ENCODE data around the gene PCP4L1.
"Not testable (repeated sequence)": the region's sequence is repeated elsewhere in the genome, so short reads cannot be mapped to it uniquely, and the experiment has no call there.

The PCP4L1 gene

GRCh38 chr1:161229896-161230295 is 28.6 kb upstream of the PCP4L1 start:
- no peak for FAIRE-seq

DNA sequence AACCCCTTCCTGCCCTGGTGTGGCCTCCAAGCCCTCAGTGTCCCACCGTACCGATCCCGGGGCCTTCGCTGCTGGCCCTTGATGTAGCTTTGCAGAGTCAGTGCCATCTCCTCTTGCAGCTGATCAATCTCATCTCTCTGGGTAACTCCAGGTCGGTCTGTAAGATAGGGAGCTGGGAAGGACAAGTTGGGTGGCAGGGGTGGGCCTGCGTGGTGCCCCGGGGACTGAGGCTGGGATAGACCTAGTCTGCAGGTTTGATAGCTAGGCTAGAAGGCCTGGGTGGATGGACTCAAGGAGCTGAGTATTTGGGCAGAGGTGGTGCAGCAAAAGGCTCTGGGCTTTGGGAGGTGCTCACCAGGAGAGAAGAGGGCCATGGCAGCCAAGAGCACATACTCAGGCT is 27.8 kb upstream of the PCP4L1 start:
- no peak for FAIRE-seq

DNA sequence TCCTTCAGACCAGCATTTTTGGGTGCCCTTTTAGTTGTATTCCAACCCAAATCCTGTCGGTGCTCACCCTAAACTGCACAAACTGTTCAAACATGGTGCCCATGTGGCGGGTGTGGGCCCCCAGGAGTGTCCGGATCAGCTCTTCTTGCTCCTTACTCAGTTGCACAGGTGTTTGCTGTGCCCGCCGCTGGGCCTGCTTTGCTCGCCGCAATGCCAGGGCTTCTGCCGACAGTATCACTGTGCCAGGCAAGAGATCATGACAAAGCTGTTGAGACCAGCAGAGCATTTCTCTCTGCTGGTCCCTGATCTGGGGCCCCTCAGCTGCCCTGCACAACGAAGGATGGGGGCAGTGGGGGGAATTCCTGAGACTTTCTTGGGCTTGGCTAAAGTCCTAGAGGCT is 25.4 kb upstream of the PCP4L1 start:
- no peak for FAIRE-seq

GRCh38 chr1:161235957-161236775 is 22.4 kb upstream of the PCP4L1 start:
- FAIRE-seq: no peak

DNA sequence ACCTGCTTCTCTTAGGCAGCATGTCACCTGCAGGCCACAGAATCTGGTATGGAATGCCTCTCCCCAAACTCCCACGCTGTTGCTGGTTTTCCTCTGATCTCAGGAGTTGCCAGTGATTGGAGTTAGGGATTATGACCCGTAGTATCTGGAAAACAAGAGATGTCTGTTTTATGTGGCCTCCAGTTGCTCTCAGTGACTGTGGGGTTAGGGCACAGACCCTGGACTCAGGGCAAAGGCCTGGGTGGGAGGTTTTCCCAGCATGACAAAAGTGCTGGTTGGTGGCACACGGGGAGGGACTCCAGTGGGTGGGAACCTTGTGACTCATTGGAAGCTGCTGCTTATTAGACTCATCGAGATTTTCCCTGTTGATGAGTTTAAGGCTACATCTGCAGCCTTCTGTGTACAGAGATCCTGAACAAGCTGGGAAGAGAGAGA is 20.5 kb upstream of the PCP4L1 start, which contains the start of gene NR1I3:
Gene NR1I3 (minus strand): TSS at position 165 of the 435 bp plus-strand sequence. CDS start 1,638 bp downstream, outside the sequence.
- FAIRE-seq: no peak

- FAIRE-seq: no peak
These were observed 16.9 kb upstream of the PCP4L1 start for GRCh38 chr1:161241682-161242081.

DNA sequence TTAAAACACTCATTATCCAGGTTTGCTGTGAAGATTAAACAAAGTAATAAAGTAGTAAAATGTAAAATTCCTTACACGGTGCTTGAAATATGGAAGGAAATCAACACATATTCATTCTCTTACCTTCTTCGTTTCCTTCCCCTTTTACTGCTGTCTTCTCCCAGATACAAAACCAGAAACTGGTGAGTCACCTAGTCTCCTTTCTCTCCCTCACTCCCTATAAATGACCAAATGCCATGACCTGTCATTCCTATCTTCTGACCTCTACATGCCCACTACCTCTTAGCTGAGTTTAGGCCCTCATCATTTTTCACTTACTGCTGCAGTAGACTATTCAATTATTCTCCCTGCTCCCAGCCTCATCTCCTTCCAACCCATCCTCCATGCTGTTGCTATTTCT is 16.2 kb upstream of the PCP4L1 start:
- no peak for FAIRE-seq

DNA sequence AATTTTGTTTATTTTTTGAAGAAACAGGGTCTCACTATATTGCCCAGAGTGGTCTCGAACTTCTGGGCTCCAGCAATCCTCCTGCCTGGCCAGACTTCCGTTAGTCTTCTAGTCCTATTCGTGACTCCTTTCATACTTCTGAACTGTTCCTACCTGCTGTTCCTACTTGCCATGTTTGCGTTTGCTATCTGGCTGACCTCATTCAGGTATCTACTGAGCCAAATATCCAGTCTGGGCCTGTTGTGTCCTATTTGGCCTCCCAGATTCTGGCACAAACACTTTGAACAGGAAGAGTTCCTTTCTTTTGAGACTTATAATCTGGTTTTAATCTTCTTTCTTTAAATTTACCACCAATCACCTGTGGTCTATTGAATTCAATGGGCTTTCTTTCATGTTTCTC is 13.7 kb upstream of the PCP4L1 start:
- FAIRE-seq: no peak

DNA sequence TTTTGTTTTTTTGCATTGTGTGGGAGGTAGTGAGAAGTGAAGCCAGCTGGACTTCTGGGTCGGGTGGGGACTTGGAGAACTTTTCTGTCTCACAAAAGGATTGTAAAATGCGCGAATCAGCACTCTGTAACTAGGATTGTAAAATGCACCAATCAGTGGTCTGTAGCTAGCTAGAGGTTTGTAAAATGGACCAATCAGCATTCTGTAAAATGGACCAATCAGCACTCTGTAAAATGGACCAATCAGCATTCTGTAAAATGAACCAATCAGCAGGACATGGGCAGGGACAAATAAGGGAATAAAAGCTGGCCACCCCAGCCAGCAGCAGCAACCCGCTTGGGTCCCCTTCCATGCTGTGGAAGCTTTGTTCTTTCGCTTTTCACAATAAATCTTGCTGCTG is 8.4 kb upstream of the PCP4L1 start:
- FAIRE-seq: not testable (repeated sequence)

DNA sequence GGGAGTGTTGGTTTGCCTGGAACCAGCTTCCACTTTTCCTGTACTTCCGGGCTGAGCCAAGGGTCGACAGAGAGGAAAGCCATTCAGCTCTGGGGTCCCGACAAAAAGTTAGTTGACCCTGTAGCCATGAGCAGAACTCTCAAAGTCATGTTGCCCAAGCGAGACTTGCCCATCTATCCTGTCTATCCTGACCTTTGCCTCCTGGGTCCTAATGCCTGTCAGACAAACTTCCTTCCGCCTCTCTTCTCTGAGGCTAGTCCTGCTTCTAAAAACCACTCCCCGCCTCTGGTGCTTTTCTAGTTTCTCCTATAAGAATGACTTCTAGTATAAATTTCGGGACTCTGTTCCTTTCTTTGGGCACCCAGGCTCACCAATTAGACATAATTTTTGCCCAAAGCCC is 7.7 kb upstream of the PCP4L1 start:
- no peak for FAIRE-seq

DNA sequence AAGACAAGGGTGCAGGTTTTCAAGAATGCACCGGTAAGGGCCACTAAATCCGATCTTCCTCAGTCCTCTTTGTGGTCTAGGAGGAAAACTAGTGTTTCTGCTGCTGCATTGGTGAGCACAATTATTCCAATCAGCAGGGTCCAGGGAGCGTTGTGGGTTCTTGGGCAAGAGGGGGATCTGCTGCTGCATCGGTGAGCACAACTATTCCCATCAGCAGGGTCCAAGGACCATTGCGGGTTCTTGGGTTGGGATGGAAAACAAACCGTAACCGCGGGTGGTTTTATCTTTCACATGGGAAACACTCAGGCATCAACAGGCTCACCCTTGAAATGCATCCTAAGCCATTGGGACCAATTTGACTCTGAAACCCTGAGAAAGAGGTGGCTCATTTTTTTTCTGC is 7.0 kb upstream of the PCP4L1 start:
- FAIRE-seq: no peak

GRCh38 chr1:161255302-161255701 is 3.2 kb upstream of the PCP4L1 start:
- not testable (repeated sequence) for FAIRE-seq

DNA sequence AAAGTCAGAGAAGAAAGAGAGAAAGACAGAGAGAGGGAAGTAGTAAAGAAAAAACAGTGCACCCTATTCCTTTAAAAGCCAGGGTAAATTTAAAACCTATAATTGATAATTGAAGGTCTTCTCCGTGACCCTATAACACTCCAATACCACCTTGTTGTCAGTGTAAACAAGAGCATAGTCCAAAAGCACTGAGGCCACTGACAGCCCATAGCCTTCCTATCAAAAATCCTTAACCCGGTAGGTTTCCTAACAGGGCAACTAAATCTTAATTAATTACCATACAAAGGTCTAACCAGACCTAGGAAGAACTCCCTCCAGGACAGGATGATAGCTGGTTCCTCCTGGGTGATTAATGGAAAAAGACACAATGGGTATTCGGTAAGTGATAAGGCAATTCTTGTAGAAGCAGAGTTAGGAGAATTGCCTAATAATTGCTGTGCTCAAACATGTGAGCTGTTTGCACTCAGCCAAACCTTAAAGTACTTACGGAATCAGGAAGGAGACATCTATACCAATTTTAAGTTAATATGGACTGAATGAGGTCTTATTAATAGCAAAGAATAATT is 2.5 kb upstream of the PCP4L1 start:
- not testable (repeated sequence) for FAIRE-seq

- not testable (repeated sequence) for FAIRE-seq
These were observed 1.4 kb upstream of the PCP4L1 start for GRCh38 chr1:161257109-161257508.

GRCh38 chr1:161259345-161259702 is 779 bp downstream of the PCP4L1 start:
- FAIRE-seq: no peak

GRCh38 chr1:161259765-161260164 is 1.2 kb downstream of the PCP4L1 start:
- FAIRE-seq: no peak

- FAIRE-seq: no peak
These were observed 2.1 kb downstream of the PCP4L1 start for GRCh38 chr1:161260376-161261260.

DNA sequence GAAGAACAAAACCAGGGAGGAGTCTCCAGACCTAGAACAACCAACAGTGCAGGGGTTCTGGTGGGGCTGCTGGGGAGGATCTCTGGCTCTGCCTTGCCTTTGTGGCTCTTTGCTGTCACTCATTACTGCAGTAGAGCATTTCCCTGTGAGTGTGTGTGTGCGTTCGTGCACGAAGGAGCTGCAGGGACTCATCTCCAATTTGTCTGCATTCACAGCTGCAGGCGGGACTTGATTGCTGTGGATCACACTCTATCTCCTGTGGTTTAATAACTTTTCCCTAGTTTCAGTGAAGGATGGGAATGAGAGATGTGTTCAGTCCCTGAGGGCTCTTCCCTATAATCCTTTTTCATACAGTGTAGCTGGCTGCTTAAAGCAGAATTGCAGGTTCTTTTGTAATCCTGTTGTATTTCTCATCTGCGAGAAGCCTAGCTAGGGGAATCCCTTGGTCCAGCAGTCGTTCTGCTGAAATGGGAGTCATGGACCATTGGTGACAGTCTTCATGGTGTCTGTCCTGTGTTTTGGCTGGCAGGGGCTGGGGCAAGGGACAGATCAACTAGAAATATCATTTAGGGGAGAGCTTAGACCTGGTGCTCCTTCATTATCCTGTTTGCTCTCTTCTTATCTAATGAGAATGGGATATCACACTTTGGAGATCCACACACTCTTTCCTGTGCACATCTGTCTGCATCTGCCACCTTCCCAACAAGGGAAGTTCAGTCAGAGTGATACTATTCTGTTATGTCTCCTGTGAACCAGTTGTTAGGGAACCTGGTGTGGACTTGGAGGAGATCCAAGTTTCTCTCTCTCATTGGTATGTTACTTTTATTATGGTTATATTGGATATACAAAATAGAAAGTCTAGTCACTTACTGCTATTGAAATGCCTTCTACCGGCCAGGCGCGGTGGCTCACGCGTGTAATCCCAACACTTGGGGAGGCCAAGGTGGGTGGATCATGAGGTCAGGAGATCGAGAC is 3.0 kb downstream of the PCP4L1 start:
- FAIRE-seq: no peak

DNA sequence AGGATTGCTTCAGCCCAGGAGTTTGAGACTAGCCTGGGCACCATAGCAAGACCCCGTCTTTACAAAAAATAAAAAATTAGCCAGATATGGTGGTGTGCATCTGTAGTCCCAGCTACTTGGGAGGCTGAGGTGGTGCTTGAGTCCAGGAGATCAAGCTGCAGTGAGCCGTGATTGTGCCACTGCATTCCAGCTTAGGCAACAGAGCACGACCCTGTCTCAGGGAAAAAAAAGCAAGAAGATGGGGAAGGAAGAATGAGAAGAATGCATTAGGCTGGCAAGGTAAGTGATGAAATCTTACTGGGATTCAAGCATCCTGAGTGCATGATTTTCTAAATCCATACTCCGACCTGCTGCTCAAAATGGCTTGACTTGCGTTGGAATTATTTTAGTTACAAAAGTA is 6.8 kb downstream of the PCP4L1 start:
- no peak for FAIRE-seq

- no peak for FAIRE-seq
These were observed 7.7 kb downstream of the PCP4L1 start for GRCh38 chr1:161266202-161266601.

GRCh38 chr1:161266836-161267235 is 8.3 kb downstream of the PCP4L1 start:
- FAIRE-seq: no peak

- no peak for FAIRE-seq
These were observed 8.8 kb downstream of the PCP4L1 start for GRCh38 chr1:161267321-161267720.
